OCI-LY1 (cell line): ENCODE measurements around the gene TUBD1.

Source experiments
- EZH2 ChIP-seq: fragments of 200-600 bp; sonication (generic), shearing (Covaris generic); IDR thresholded peaks from 2 replicates; pipeline ENCODE4 v1.8.0; 2017; ENCODE audit warnings: borderline replicate concordance, mixed run types, mild to moderate bottlenecking, antibody characterized with exemption, low read length, moderate library complexity, mixed read lengths
- TF ChIP-seq, protein P1 (sequence below): fragments of 200-600 bp; sonication (generic), shearing (Covaris generic); IDR thresholded peaks from 2 replicates; pipeline ENCODE4 v1.5.1; 2017; ENCODE audit warnings: mild to moderate bottlenecking, antibody characterized with exemption, low read length, moderate library complexity, mixed read lengths

GRCh38 chr17:59878624-59879023, 14.1 kb downstream of the TUBD1 start:
- TF ChIP-seq, protein P1, sequence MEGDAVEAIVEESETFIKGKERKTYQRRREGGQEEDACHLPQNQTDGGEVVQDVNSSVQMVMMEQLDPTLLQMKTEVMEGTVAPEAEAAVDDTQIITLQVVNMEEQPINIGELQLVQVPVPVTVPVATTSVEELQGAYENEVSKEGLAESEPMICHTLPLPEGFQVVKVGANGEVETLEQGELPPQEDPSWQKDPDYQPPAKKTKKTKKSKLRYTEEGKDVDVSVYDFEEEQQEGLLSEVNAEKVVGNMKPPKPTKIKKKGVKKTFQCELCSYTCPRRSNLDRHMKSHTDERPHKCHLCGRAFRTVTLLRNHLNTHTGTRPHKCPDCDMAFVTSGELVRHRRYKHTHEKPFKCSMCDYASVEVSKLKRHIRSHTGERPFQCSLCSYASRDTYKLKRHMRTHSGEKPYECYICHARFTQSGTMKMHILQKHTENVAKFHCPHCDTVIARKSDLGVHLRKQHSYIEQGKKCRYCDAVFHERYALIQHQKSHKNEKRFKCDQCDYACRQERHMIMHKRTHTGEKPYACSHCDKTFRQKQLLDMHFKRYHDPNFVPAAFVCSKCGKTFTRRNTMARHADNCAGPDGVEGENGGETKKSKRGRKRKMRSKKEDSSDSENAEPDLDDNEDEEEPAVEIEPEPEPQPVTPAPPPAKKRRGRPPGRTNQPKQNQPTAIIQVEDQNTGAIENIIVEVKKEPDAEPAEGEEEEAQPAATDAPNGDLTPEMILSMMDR: no peak
- TF ChIP-seq EZH2: no peak
